Measurements from ENCODE around the gene RNF212B.

GRCh38 chr14:23219075-23219474, 18.7 kb upstream of the RNF212B start:
- no peak for TF ChIP-seq CTCF (IDR thresholded peaks at IDR 0.05)
- TF ChIP-seq POLR2A (IDR thresholded peaks at IDR 0.05) = no peak

Data from heart left ventricle (tissue), 13 donors.